C4-2B (cell line): Measurements from ENCODE around the gene CYBB.

Experiments
- H3K27ac ChIP-seq: fragments of 450-650 bp; 2 replicates; pipeline ENCODE4 v1.5.1; 2017
- ZFX ChIP-seq: fragments of 450-650 bp; IDR thresholded peaks from 2 replicates; pipeline ENCODE4 v1.6.1; 2017
- TF ChIP-seq, protein P1 (sequence below): fragments of 450-650 bp; conservative IDR thresholded peaks from 2 replicates; pipeline ENCODE4 v1.5.1; 2017; ENCODE audit warnings: mild to moderate bottlenecking

CYBB gene

DNA sequence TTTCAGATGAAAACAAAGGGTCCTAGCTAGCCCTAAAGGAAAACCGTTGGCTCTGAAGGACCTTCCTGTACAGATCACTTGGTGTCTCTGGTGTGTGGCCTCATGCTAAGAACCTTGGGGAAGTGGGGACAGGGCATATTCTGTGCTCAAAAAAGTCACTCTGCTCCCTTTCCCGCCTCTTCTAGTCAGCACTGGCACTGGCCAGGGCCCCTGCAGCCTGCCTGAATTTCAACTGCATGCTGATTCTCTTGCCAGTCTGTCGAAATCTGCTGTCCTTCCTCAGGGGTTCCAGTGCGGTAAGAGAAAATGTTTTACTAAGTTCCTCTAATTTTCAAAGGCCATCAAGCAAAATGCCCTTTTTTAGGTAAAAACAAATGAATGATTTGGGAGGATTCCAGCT lies 3.4 kb downstream of the CYBB start:
- TF ChIP-seq, protein P1, sequence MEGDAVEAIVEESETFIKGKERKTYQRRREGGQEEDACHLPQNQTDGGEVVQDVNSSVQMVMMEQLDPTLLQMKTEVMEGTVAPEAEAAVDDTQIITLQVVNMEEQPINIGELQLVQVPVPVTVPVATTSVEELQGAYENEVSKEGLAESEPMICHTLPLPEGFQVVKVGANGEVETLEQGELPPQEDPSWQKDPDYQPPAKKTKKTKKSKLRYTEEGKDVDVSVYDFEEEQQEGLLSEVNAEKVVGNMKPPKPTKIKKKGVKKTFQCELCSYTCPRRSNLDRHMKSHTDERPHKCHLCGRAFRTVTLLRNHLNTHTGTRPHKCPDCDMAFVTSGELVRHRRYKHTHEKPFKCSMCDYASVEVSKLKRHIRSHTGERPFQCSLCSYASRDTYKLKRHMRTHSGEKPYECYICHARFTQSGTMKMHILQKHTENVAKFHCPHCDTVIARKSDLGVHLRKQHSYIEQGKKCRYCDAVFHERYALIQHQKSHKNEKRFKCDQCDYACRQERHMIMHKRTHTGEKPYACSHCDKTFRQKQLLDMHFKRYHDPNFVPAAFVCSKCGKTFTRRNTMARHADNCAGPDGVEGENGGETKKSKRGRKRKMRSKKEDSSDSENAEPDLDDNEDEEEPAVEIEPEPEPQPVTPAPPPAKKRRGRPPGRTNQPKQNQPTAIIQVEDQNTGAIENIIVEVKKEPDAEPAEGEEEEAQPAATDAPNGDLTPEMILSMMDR, result no peak
- no peak for TF ChIP-seq ZFX
- H3K27ac ChIP-seq, result no peak overlapping the region

DNA sequence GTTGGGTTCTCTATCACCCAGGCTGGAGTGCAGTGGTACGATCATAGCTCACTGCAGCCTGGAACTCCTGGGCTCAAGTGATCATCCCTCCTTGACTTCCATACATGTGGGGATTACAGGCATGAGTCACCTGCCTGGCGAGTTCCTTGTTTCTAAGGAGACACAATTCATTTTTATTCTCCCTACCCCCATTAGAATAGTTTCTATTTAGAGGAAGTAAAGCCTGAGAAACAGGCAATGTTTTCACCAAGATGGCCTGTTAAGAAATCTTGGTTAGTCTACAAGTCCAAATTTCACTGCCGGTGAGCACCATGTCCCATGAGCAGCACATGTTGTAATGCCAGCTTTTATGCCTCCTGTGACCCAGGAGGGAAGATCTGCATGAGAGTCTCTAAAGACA lies 5.7 kb downstream of the CYBB start:
- TF ChIP-seq, protein P1, result no peak
- TF ChIP-seq ZFX, result no peak
- no peak overlapping the region for H3K27ac ChIP-seq

GRCh38 chrX:37786624-37787422 lies 7.0 kb downstream of the CYBB start:
- H3K27ac ChIP-seq, result no peak overlapping the region
- TF ChIP-seq, protein P1, result no peak
- TF ChIP-seq ZFX, result no peak

DNA sequence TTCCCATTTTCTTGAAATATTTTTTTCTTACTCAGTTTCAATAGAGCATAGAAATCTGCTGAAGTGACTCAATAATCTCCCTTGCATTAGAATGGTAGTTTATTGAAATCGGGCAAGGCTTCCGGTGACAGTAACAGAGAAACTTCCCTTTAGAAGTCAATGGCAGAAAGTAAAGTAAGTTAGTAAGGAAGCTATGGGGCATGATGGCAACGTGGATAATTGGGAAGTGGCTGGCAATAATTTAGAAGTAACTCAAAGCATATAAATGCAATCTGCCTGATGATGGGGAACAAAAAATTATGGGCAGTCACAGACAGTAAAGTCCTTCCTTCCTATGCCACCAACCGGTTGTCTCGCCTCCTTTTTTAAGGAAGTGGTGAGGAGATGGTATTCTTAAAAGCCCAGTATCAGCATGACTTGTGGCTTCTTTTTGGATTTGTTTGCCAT lies 7.6 kb downstream of the CYBB start:
- no peak overlapping the region for H3K27ac ChIP-seq
- no peak for TF ChIP-seq ZFX
- TF ChIP-seq, protein P1, result no peak

- no peak overlapping the region for H3K27ac ChIP-seq
- no peak for TF ChIP-seq ZFX
- TF ChIP-seq, protein P1, result no peak
Measured at GRCh38 chrX:37796310-37796709, 16.5 kb downstream of the CYBB start.

- TF ChIP-seq, protein P1, result no peak
- TF ChIP-seq ZFX, result no peak
- no peak overlapping the region for H3K27ac ChIP-seq
Measured at GRCh38 chrX:37796805-37797204, 16.9 kb downstream of the CYBB start.

DNA sequence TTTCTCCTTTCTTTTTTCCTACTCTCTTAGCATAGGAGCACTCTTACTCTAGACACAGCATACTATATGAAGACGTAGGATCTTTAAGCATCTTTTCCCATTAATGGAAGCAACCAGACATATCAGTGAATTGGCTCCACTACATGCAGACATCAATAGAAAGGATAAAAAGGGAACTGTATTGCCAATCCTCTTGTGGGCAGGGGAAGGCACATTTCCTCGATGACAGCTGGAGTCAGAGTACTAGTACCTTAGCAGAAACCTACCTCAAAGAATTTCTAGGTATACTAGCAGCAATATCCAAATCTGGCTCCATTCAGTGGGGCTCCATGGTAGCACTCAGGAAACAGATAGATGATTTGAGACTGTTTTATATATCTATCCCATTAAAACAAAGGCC lies 20.1 kb downstream of the CYBB start:
- no peak for TF ChIP-seq ZFX
- no peak overlapping the region for H3K27ac ChIP-seq

DNA sequence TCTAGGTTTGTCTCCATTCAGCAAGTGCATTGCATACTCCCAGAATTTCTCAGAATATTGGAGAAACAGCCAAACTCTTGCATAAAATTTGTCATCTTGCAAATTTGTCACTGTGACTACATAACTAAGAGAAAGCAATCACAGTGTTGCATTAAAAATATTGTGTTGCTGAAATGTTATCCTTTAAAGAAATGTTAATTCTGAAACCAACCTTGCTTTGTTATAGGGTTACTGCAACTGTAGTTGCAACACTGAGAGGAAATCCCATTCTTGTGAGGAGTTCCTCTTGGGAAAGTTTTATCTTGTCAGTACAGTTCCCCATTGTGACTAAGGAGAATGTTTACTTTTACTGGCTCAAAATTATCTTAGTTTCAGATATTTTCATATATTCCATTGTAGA lies 20.9 kb downstream of the CYBB start:
- H3K27ac ChIP-seq, result no peak overlapping the region
- TF ChIP-seq ZFX, result no peak
- TF ChIP-seq, protein P1, result no peak
